Endothelial cell of umbilical vein (primary cell): Measurements from ENCODE around the gene LDLRAD3.

Experiments
- CTCF ChIP-seq, 2 donors: IDR thresholded peaks; 1 replicate in 1 of 2; 2 replicates in 1 of 2; pipeline ENCODE4 v1.5.1; 2011; ENCODE audit warnings: low read length in 2 of 2, mild to moderate bottlenecking in 2 of 2, moderate library complexity in 2 of 2, control low read depth in 1 of 2, inconsistent platforms in 1 of 2, low read depth in 1 of 2; ENCODE audit not compliant: insufficient read depth in 1 of 2; ENCODE audit errors: extremely low read depth in 1 of 2
- EZH2 ChIP-seq: IDR thresholded peaks from 2 replicates; pipeline ENCODE4 v1.6.1; 2012; ENCODE audit warnings: borderline replicate concordance, low read depth, mild to moderate bottlenecking, moderate library complexity, low read length, inconsistent platforms; ENCODE audit not compliant: severe bottlenecking
- FOS ChIP-seq: IDR thresholded peaks from 2 replicates; pipeline ENCODE4 v1.6.1; 2011; ENCODE audit warnings: mild to moderate bottlenecking, low read length, moderate library complexity, borderline replicate concordance; ENCODE audit not compliant: insufficient read depth
- GATA2 ChIP-seq: IDR thresholded peaks from 2 replicates; pipeline ENCODE4 v1.7.0; 2011; ENCODE audit warnings: low read depth, mild to moderate bottlenecking, moderate library complexity, mixed read lengths, low read length; ENCODE audit not compliant: insufficient read length, insufficient read depth
- JUN ChIP-seq: IDR thresholded peaks from 2 replicates; pipeline ENCODE4 v1.6.1; 2011; ENCODE audit warnings: borderline replicate concordance, low read depth; ENCODE audit not compliant: insufficient read length, insufficient read depth
- MAX ChIP-seq: IDR thresholded peaks from 2 replicates; pipeline ENCODE4 v1.6.1; 2011; ENCODE audit not compliant: insufficient read depth, insufficient read length
- MYC ChIP-seq: IDR thresholded peaks from one replicate; pipeline ENCODE4 v1.6.1; 2011; ENCODE audit warnings: mild to moderate bottlenecking, low read depth, low read length
- POLR2A ChIP-seq: IDR thresholded peaks from 2 replicates; pipeline ENCODE4 v1.6.1; 2012; ENCODE audit warnings: low read depth, mild to moderate bottlenecking, control low read depth, low read length
- POLR2AphosphoS5 ChIP-seq: IDR thresholded peaks from 2 replicates; pipeline ENCODE4 v1.6.1; 2012; ENCODE audit warnings: low read depth, mild to moderate bottlenecking, control low read depth, low read length, moderate library complexity; ENCODE audit not compliant: insufficient read depth

- no peak for TF ChIP-seq CTCF (IDR thresholded peaks at IDR 0.05; ENCODE audit: extremely low read depth in 1 of 2, insufficient read depth in 1 of 2, low read depth in 1 of 2, low read length in 2 of 2)
- TF ChIP-seq POLR2A = no peak
- TF ChIP-seq EZH2 = no peak
- no peak for TF ChIP-seq JUN
- TF ChIP-seq POLR2AphosphoS5 = no peak
- no peak for TF ChIP-seq GATA2
- TF ChIP-seq MAX = no peak
- no peak for TF ChIP-seq FOS
- no peak for TF ChIP-seq MYC
Measured at GRCh38 chr11:35946766-35947165, 2.9 kb downstream of the LDLRAD3 start.
